Activated CD4-positive, alpha-beta T cell treated with anti-CD3 and anti-CD28 coated beads, Interleukin-2, amount 50 U/mL, for 16 hours (primary cell): ENCODE results near the gene FURIN.
"Not testable (repeated sequence)": the region's sequence is repeated elsewhere in the genome, so short reads cannot be mapped to it uniquely, and the experiment has no call there.

Source experiments
- DNase-seq: peaks from one replicate; pipeline ENCODE4 v3.0.0-alpha.2; 2020

FURIN gene

DNA sequence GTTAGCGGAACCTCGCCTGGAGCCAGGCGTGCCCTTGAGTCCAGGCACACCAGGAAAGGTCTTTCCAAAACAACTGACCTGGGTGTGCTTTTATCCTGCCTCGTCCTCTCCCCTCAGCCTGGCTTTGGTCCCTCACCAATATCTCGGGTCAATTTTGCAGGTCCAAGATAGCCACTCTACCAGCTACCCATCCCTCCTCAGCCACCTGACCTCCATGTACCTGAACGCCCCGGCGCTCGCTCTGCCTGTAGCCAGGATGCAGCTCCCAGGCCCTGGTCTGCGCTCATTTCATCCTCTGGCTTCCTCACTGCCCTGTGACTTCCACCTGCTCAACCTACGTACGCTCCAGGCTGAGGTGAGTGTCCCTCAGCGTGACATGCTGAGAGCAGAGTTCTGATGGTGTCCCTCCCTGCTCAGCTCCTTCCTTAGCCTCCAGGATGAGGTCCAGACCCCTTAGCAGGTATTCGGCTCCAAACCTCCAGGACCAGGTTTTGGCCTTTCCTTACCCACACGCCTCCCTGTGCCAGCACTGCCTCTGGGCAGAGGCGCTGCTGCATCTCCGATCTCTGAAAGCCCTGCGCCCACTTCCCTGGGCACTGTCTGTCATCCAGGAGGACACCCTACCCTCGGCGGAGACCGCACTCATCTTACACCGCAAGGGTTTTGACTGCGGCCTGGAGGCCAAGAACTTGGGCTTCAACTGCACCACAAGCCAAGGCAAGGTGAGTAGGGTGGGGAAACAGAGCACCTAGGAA, 49.8 kb downstream of the FURIN start:
- DNase-seq = no peak

DNA sequence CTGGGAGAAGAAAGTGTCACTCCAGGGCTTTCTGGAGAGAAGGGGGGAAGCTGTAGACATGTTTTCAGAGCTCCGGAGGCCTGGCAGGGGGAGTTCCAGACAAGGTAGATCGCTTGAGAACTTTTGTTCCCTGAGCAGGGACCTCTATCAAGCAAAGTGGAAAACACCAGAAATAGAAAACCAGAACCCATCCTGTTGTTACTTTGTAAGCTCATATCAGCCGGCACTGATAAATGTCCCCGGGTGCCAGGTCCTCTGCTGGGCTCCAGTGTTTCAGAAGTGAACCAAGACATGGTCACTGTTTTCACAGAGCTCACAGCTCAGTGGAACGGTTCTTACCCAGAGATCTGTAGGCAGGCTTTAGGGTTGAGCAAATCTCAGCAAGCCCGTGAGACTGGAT, 50.4 kb downstream of the FURIN start:
- no peak for DNase-seq

DNA sequence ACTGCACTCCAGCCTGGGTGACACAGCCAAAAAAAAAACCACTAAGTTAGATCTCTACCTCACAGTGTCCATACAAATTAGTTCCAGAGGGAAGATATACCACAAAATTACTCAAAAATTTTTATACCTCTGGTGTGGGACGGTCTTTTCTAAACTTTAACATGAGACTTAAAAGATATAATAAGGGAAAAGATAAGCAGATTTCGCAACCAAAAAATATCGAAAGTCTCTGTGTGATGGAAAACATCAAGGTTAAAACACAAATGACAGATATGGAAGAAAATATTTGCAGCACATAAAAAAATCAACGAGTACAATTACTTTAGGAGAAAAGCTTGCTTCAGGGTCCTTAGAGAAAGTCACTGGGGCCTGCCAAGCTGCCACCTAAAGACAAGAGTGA, 53.5 kb downstream of the FURIN start:
- no peak for DNase-seq

DNA sequence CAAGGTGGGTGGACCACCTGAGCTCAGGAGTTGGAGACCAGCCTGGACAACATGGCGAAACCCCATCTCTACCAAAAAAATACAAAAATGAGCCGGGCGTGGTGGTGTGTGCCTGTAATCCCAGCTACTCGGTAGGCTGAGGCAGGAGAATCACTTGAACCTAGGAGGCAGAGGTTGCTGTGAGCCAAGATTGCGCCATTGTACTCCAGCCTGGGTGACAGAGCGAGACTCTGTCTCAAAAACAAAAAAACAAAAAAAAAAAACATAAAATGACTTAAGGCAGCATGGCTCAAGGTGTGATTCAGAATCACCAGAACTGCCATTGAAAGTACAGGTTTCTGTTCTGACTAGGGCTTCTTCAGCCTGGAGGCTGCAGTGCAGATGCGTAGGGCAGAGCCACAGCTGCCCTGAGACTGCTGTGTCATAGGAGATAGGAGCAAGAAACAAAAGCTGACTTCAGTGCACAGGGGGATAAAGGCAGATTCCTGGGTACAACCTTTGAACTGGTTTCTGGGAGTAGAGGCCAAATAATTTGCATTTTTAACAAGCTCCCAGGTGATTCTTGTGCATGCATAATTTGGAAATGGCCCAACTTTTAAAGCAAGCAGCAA, 54.4 kb downstream of the FURIN start:
- peak; percentile 82 for DNase-seq

DNA sequence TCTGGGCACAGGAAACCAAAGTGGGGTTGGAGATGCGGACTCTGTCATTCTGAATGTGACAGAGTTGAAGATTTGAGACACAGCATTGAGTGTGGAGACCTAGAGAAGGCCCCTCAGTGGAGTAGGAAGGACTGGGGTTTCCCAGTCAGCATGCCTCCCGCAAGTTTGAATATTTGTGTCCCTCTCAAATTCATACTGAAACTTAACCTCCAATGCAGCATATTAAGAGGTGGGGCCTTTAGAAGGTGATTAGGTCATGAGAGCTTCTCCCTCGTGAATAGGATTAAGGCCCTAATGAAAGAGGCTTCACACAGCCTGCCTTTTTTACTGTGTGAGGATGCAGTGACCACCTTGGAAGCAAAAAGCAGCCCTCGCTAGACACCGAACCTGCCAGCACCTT, 56.0 kb downstream of the FURIN start:
- DNase-seq = peak; percentile 80

DNA sequence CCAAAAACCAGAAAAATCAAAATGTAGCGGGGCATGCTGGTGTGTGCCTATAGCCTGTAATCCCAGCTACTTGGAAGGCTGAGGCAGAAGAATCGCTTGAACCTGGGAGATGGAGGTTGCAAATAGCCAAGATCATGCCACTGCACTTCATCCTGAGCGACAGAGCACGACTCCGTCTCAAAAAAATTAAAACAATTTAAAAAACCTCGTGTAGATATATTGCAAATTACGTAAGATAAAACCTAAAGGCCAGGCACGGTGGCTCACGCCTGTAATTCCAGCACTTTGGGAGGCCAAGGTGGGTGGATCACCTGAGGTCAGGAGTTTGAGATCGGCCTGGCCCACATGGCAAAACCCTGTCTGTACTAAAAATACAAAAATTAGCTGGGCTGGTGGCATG, 58.4 kb downstream of the FURIN start:
- DNase-seq = not testable (repeated sequence)

DNA sequence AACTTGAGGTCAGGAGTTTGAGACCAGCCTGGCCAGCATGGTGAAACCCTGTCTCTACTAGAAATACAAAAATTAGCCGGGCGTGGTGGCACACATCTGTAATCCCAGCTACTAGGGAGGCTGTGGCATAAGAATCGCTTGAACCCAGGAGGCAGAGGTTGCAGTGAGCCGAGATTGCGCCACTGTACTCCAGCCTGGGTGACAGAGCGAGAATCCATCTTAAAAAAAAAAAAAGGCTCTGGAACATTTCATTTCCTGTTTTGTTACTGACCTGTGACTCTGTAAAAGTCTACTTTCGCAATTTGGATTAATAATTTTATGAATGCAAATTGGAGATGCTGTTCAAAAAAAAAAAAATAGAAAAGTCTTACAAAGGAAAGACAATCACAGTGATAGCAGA, 59.7 kb downstream of the FURIN start:
- DNase-seq = not testable (repeated sequence)

DNA sequence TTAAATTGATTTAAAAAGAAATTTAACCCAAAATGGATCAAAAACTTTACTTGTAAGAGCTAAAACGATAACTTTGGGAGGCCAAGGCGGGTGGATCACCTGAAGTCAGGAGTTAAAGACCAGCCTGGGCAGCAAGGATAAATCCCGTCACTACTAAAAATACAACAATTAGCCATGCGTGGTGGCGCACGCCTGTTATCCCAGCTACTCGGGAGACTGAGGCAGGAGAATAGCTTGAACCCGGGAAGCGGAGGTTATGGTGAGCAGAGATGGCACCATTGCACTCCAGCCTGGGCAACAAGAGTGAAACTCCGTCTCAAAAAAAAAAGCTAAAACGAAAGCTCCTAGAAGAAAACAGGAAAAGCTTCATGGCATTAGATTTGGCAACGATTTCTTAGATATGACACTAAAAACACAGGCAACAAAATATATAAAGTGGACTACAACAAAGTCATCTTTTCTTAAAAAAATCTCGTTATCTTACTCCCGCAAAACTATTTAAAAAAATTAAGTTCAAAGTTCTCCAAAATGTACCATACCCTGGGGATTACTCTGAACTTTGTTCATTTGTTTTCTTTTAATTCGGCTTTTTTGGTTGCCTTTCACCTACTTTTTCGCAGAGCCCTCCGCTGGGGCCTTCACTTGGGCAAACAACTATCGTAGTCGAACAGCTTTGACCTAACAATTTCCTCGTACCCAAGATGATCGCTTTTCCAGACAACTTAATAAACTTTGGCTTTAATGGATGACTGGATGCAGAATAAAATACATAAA, 61.0 kb downstream of the FURIN start:
- DNase-seq = no peak

DNA sequence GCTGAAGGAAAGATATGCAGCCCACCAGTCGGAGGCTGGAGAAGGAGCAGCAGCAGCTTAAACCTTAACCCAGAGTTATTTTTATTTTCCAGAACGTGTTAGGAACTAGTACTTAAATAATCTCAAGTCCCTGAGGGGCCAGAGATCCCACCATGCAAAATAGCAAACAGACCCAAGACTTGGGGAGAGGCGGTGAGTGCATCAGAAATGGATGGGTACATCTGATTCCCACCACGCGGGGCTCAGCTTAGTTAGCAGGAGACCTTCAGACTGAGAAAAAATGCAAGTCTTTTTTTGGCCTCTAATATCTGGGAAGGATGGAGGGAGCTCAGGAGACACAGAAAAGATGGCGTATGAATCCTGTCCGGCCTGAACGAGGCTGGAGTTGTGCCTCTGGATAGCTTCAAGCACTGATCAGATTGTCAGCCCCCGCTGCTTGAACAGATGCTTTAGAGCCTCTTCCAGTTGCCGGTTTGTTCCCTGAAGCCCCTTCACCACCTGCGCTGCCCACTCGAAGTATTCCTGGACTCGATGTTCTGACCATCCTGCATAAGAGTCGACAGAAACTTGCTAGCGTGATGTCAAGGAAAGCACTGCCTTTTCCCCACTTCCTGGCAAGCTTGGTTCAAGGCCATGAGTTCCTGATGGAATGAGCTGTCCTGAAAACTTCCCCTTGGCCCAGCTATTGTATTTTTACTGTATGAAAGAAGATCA, 62.6 kb downstream of the FURIN start:
- DNase-seq = peak; percentile 21

DNA sequence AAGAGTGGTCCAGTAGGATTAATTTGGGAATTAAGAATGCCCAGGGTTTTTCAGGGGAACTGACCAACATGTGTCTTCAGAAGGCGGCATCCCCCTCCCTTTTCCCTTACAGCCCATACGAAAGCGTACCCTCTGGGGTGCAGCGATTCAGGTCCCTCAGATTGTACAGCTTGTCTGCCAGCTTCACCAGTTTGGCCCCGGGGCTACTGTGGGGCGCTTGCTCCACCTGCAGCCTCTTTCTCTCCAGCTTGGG, 63.1 kb downstream of the FURIN start:
- no peak for DNase-seq

DNA sequence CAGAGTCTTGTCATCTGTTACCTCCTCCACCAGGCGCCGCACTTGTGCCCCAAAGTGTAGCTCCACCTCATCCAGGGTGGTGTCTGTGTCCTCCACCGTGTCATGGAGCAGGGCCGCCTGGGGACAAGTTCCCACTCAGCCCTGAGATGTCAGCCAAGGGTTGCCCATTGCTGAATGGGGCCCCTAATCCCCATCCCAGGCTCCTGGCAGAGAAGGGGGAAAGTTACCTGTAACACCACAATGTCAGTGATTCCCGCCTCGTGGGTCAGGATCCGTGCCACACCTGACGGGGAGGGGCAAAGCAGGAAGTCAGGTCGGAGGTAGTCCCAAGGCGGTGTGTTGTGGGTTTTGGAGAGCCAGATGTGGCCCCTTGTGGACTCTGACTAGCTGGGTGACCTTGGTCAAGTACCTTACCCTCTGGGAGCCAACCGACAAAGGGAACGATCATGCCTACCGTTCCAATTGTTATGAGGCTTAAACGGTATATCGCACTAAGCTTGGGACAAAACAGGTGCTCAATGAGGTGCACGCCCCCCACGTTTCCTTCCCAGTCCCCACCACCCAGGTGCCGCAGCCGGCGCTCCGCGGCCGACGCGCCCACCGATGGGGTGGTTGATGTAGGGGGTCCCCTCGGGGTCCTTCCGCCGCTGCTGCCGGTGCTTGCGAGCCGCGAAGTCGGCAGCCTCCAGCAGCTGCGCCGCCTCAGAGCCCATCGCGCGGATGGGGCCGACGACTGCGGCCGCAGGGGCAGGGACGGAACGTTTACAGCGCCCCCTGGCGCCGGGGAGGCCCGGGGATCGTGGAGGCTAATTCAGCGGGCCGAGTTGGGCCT, 63.7 kb downstream of the FURIN start, which contains the start of gene HDDC3:
TSS of gene HDDC3 (minus strand) at position 722 of the 832 bp plus-strand sequence. CDS start at position 713, 9 bp downstream.
- peak; percentile 92 for DNase-seq

DNA sequence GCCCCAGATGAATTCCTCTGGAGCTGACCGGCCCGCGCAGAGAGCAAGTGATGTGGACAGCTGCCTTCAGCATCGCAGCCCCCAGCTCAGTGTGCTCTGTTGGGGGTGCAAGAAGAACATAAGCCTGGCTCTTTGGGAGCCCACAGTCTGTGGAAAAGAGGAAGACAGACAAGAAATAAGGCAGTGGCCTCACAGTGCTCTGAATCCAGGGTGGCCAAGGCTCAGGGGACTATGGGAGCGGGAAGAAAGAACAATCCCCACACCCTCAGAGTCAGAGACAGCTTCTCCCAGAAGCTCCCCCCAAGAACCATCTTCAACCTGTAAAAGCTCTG, 64.2 kb downstream of the FURIN start:
- DNase-seq = no peak
